Measurements from ENCODE around the gene PPP2R2C. TPM values are rescaled to one million over a fixed set of nuclear protein-coding genes. Genes with fewer than 3 reads are reported as not detected.

Gene PPP2R2C
- total RNA-seq, 2 donors from 2014 or later, result 0.14 to 0.41 TPM

Other genes starting within 250 kb of the PPP2R2C start
- 100 to 1,000 TPM in 1 of 2 donors, 10 to 100 TPM in 1; 77.9 to 131 TPM for gene WFS1, start 202.8 kb downstream of the PPP2R2C start, total RNA-seq
- 10 to 100 TPM; 77.1 to 94.1 TPM for gene MAN2B2, start 102.6 kb upstream of the PPP2R2C start, total RNA-seq
- 100 to 1,000 TPM; 131 to 243 TPM for gene MRFAP1, start 168.1 kb upstream of the PPP2R2C start, total RNA-seq
- gene S100P, start 221.3 kb upstream of the PPP2R2C start, total RNA-seq, result 1 to 10 TPM in 1 of 2 donors, not detected in 1; 1.2 TPM
- 10 to 100 TPM; 47.1 to 62.6 TPM for gene MRFAP1L1, start 237.3 kb upstream of the PPP2R2C start, total RNA-seq
- gene BLOC1S4, start 243.6 kb upstream of the PPP2R2C start, total RNA-seq, result 10 to 100 TPM; 18.1 to 27.4 TPM